GM19240 (cell line): Measurements from ENCODE around the gene HOXC11.

Experiments
- DNase-seq: peaks from one replicate; pipeline ENCODE4 v3.0.0; 2011; ENCODE audit warnings: low spot score; ENCODE audit not compliant: insufficient read length

HOXC11 gene

DNA sequence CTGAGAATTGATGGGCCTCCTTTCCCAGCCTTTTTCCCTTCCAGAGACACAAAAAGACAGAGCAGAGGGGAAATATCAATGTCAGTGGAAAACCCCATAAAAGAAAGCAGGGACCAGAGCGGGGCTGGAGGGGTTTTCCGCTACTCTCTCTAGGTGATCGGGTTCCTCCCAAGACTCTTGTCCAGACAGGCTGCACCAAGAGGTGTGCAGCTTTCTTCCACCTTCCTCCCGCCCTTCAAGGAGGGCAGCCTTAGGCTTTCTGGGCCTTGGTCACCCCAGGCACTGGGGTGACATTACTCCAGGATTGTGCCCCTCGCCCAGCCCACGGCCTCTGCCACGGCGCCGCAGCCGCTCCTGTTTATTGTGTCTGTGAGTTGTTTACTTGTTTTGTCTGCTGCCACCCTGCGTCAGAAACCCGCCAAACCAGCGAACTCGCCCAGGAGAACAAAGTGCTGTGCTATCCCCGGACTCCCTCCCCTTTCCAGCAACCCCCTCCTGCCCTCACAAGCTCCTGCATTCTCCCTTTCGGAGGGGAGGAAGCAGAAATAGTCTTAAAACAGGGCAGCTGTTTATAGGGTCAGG, 48.6 kb downstream of the HOXC11 start:
- DNase-seq = no peak

DNA sequence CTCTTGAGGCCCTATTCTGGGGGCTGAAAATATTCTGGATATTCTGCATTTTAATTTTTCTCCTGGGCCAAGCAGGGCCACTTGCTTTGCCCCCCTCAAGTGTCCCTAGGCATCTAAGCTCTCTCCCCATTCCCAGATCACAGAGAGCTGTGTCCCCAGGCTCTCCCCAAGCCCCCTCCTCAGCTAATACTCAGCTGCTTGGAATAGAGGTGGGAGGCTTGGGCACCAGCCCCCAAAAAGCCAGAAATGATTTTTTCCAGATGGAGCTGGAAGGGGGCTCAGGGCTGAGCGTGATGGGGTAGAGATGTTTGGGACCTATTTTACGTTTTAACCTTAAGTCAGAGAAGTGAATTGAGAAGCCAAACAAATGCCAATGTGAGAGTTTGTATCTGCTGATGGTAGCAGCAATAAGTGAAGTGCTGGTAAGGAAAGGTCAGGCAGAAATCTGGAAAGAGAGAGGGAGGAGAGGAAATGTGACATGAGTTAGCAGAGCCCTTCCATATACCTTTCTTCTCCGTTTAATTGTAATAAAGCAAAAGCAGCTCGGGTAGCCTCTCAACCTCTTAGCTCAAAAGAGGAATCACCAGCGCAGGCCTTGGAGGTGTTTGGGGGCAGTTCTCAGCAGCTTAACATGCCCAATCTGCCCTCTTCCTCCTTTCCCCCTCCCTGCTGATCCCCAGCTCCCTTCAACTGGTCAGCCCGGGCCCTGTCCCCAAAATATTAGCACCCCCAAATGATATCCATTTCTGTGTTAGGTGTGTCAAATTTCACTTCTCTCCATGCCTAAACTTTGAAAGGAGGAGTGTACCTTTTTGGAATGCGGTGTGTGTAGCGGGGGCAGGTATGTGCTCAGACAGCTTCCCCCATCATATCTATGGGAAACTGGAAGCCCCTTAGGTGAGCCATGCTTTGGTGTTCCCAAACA, 50.3 kb downstream of the HOXC11 start:
- no peak for DNase-seq

- no peak for DNase-seq
Measured at GRCh38 chr12:54024127-54024526, 51.2 kb downstream of the HOXC11 start.

- DNase-seq = no peak
Measured at GRCh38 chr12:54024581-54025305, 51.8 kb downstream of the HOXC11 start.

DNA sequence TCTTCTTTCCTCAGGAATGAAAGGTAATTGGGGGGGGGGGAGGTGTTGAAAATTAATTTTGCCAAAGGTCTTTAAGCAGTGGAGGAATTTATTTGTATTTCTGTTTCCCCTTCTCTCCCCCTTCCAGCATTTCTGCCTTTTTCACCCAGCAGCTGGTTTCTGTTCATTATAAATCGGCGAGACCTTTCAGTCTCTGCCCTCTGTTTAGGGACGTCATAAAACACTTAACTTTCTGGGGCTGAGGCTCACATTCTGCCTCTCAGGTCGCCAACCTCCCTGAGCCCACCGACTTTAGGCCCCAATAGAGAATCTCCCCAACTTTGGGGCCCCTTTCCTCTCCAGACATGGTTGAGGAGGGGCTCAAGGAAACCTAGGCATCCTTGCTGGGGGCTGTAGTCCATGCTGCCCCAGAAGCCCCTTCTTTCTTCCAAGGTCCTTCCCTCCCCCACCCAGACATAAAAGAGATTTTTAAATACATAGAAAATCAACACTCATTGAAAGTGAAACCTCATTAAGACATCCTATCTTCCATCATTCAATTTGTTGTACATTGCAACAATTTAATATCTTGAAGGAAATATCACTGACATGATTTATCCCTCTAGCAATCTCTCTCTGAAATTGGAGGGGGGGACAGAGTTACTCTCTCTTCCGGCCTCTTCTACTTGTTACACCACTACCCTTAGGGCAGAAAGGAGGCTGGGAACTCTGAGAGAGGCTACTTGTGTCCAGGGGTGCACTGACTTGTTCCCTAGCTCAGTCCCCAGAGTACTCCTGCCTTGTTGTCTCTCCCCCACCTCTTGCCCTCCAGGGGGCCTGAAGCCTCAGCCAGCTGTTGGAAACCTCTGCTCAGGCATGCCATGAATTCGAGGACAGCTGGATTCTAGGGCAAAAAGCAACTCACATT, 52.8 kb downstream of the HOXC11 start:
- no peak for DNase-seq

DNA sequence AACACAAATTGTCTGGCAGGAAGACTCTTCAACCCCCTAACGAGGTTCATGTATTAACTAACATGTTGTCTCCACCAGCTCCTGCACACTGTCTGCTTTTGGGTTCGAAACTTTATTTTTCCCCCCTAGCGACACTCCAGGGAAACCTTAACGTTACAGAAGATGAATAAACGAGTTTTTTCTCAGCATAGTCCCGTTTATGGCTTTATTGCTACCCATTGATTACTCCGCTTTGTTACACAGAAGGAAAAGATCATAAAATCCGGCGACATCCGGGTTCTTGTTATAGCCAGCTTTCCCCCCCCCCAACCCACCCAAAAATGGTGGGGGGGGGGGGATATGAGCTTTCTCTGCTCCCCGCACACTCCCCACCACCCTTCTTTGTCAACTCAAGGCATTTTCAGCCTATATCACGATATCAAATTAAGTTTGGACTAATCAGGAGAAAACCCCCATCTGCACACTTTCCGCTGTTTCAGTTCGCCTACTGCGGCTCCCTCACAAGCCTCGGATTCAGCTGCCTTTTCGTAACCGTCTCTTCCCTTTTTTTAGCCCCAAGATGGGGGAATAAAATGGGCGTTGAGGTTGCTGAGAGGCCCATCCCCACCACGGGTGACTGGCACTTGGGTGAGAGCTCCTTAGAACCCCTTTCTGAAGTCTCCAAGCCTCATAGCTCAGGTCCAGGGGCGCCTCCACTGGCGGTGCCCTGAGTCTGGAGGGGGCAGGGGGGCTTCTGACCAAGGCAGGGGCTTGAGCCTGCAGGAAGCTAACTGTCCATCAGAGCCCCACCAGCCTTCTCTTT, 53.9 kb downstream of the HOXC11 start:
- no peak for DNase-seq
